Measurements from ENCODE around the gene PTPRE.
"Not testable (repeated sequence)": the region's sequence is repeated elsewhere in the genome, so short reads cannot be mapped to it uniquely, and the experiment has no call there.

PTPRE gene

GRCh38 chr10:127986531-127987466, 79.9 kb downstream of the PTPRE start:
- no peak overlapping the region for H3K4me3 ChIP-seq (replicated peaks; ENCODE audit: insufficient read depth, low read length)
- H3K27me3 ChIP-seq (ENCODE audit: insufficient read depth, poor library complexity, severe bottlenecking): peaks cover 5% of the 10 kb centered on the region
- no peak for DNase-seq (ENCODE audit: low read depth in 1 of 2, low spot score in 1 of 2)
- TF ChIP-seq CTCF (IDR thresholded peaks at IDR 0.05; ENCODE audit: insufficient read depth, low read length) (no peak), POLR2AphosphoS5 (IDR thresholded peaks at IDR 0.05; ENCODE audit: low read depth) (no peak), GABPA (IDR thresholded peaks at IDR 0.05; ENCODE audit: low read depth) (no peak), REST (IDR thresholded peaks at IDR 0.05; ENCODE audit: insufficient replicate concordance, low read depth) (no peak), SPI1 (IDR thresholded peaks at IDR 0.05; ENCODE audit: borderline replicate concordance, low read depth) (no peak)
- H3K27ac ChIP-seq (replicated peaks): no peak overlapping the region

- Histone ChIP-seq H3K4me3 (replicated peaks; ENCODE audit: insufficient read depth, low read length) (no peak overlapping the region), H3K27ac (replicated peaks) (no peak overlapping the region), H3K27me3 (ENCODE audit: insufficient read depth, poor library complexity, severe bottlenecking) (peaks cover 5% of the 10 kb centered on the region)
- TF ChIP-seq POLR2AphosphoS5 (IDR thresholded peaks at IDR 0.05; ENCODE audit: low read depth) (no peak), GABPA (IDR thresholded peaks at IDR 0.05; ENCODE audit: low read depth) (no peak), SPI1 (IDR thresholded peaks at IDR 0.05; ENCODE audit: borderline replicate concordance, low read depth) (no peak), REST (IDR thresholded peaks at IDR 0.05; ENCODE audit: insufficient replicate concordance, low read depth) (no peak), CTCF (IDR thresholded peaks at IDR 0.05; ENCODE audit: insufficient read depth, low read length) (no peak)
- DNase-seq (ENCODE audit: low read depth in 1 of 2, low spot score in 1 of 2): no peak
These were observed 80.8 kb downstream of the PTPRE start for GRCh38 chr10:127987467-127988380.

- Histone ChIP-seq H3K4me3 (replicated peaks; ENCODE audit: insufficient read depth, low read length) (no peak overlapping the region), H3K27ac (replicated peaks) (no peak overlapping the region), H3K27me3 (ENCODE audit: insufficient read depth, poor library complexity, severe bottlenecking) (peaks cover 5% of the 10 kb centered on the region)
- TF ChIP-seq REST (IDR thresholded peaks at IDR 0.05; ENCODE audit: insufficient replicate concordance, low read depth) (no peak), POLR2AphosphoS5 (IDR thresholded peaks at IDR 0.05; ENCODE audit: low read depth) (no peak), SPI1 (IDR thresholded peaks at IDR 0.05; ENCODE audit: borderline replicate concordance, low read depth) (no peak), CTCF (IDR thresholded peaks at IDR 0.05; ENCODE audit: insufficient read depth, low read length) (no peak), GABPA (IDR thresholded peaks at IDR 0.05; ENCODE audit: low read depth) (no peak)
- no peak for DNase-seq (ENCODE audit: low read depth in 1 of 2, low spot score in 1 of 2)
These were observed 82.6 kb downstream of the PTPRE start for GRCh38 chr10:127989481-127990012.

- not testable (repeated sequence) for H3K27ac ChIP-seq (replicated peaks); H3K4me3 ChIP-seq (replicated peaks; ENCODE audit: insufficient read depth, low read length); DNase-seq (ENCODE audit: low read depth in 1 of 2, low spot score in 1 of 2); H3K27me3 ChIP-seq (ENCODE audit: insufficient read depth, poor library complexity, severe bottlenecking)
These were observed 83.4 kb downstream of the PTPRE start for GRCh38 chr10:127990132-127990788.

All from HL-60 (cell line).